ENCODE results near the gene LHFPL4.

The LHFPL4 gene

DNA sequence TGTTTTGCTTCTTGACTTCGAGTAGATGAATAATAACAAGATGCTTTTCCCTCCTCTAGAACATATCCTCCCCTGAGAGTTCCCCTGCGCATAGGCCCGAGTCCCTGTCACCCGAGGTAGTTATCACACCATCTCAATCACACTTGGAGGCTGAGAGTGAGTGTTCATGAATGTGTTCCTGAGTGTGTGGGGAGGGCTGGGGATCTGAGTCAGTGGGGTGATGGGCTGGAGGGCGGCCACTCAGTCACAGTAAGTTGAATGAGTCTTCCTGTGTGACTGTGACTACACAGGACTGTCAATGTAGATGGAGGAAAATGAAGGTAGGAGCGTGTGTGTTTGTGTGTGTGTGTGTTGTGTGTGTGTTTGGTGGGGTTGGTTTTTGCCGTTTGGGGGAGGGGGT lies 85.2 kb downstream of the LHFPL4 start:
- DNase-seq: no peak

- no peak for DNase-seq
Measured at GRCh38 chr3:9467451-9467850, 86.2 kb downstream of the LHFPL4 start.

- no peak for DNase-seq
Measured at GRCh38 chr3:9455596-9456131, 98.0 kb downstream of the LHFPL4 start.

- no peak for DNase-seq
Measured at GRCh38 chr3:9452417-9452816, 101.2 kb downstream of the LHFPL4 start.

DNA sequence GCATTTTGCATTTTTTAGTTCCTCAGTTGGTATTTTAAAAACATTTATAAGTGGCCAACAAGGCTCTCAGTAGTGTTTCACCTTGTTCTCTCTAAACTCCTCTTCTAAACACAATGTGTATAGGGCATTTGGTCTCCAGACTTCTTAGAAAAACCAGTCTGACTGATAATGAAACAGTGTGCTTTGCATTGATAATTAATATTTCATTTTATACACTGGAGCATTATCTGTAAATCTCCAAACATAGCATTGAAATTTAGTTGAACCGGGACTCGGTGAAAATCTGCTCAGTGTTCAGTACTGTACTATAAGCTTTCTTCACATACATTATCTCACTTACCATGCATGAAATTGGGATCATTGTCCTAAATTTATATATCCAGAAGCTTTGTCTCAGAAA lies 102.6 kb downstream of the LHFPL4 start:
- no peak for DNase-seq

DNA sequence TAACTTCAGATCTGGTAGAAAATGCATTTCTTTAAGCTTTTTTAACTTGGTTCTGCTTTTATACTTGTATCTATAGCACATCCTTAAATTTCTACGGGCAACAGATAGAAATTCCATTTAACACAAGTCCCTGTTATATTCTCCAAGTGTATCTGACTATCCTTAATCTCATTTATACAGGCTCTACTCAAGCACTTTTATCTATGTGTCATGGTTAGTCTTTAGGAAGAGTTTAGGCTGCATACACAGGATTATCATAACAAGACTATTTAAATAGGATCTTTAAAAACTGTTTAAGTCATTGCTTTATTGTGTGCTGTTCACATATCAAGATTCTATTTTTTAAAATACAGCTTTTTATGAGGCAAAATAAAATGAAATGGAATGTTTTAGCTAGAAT lies 103.5 kb downstream of the LHFPL4 start:
- DNase-seq: no peak

GRCh38 chr3:9448643-9449042 lies 105.0 kb downstream of the LHFPL4 start:
- DNase-seq: no peak

Data from eye (tissue), 1 donor.